SK-N-SH (cell line): ENCODE data around the gene DUSP1. TPM values are rescaled to one million over a fixed set of nuclear protein-coding genes. Genes with fewer than 3 reads are reported as not detected.

Experiments used
- CTCF ChIA-PET: fragments of 300-600, 350-600 bp; formaldehyde crosslinking; extraction: SDS; loops from one replicate; lab custom pipeline; 2021; lab: Yijun Ruan, JAX
- POLR2A ChIA-PET: fragments of 350-600 bp; sonication (Branson Sonifier 250); formaldehyde crosslinking; extraction: SDS; loops from one replicate; lab custom pipeline; 2020; ENCODE audit warnings: antibody characterized with exemption, inconsistent platforms; lab: Yijun Ruan, JAX
- DNase-seq: peaks from one replicate; pipeline ENCODE4 v3.0.0; 2012
- H2AFZ ChIP-seq: fragments of 200-600 bp; sonication (generic); 2 replicates; pipeline ENCODE4 v1.8.1; 2016; ENCODE audit warnings: antibody characterized with exemption, mild to moderate bottlenecking, low read depth
- H3F3A ChIP-seq: fragments of 200-600 bp; sonication (generic); replicated peaks from 2 replicates; pipeline ENCODE3; 2016; ENCODE audit warnings: antibody characterized with exemption, mild to moderate bottlenecking; ENCODE audit not compliant: insufficient read depth
- H3K27ac ChIP-seq, 2 experiments: fragments of 200-500 bp in 1 of 2; fragments of 200-600 bp in 1 of 2; sonication (Bioruptor generic) in 1 of 2; sonication (generic), shearing (Covaris generic) in 1 of 2; 2 replicates each; pipeline versions ENCODE4 v1.5.1 to v1.6.1; 2014 to 2016; ENCODE audit warnings: low read depth in 2 of 2, inconsistent platforms in 1 of 2, low read length in 1 of 2, mild to moderate bottlenecking in 1 of 2, mixed read lengths in 1 of 2
- H3K27me3 ChIP-seq: fragments of 200-600 bp; sonication (generic), shearing (Covaris generic); 2 replicates; pipeline ENCODE4 v1.6.1; 2016; ENCODE audit warnings: mixed run types; ENCODE audit not compliant: insufficient read depth
- H3K36me3 ChIP-seq, 2 experiments: fragments of 200-500 bp in 1 of 2; fragments of 200-600 bp in 1 of 2; sonication (Bioruptor generic) in 1 of 2; sonication (generic) in 1 of 2; replicated peaks in 1 of 2; 2 replicates each; pipeline versions ENCODE3 to v1.5.1; 2014 to 2016; ENCODE audit warnings: low read length in 1 of 2, mild to moderate bottlenecking in 1 of 2; ENCODE audit not compliant: insufficient read depth in 2 of 2, control insufficient read depth in 1 of 2
- H3K4me1 ChIP-seq, 2 experiments: fragments of 200-500 bp in 1 of 2; fragments of 200-600 bp in 1 of 2; sonication (Bioruptor generic) in 1 of 2; sonication (generic), shearing (Covaris generic) in 1 of 2; 2 replicates each; pipeline versions ENCODE4 v1.5.1 to v1.6.1; 2014 to 2016; ENCODE audit warnings: low read depth in 1 of 2, low read length in 1 of 2, mixed run types in 1 of 2; ENCODE audit not compliant: insufficient read depth in 2 of 2, control insufficient read depth in 1 of 2
- H3K4me2 ChIP-seq: fragments of 200-600 bp; sonication (generic), shearing (Covaris generic); 2 replicates; pipeline ENCODE4 v1.6.1; 2017; ENCODE audit warnings: mixed run types
- H3K4me3 ChIP-seq, 2 experiments: fragments of 200-500 bp in 1 of 2; fragments of 200-600 bp in 1 of 2; sonication (Bioruptor generic) in 1 of 2; sonication (generic), shearing (Covaris generic) in 1 of 2; 2 replicates each; pipeline versions ENCODE4 v1.5.1 to v1.8.1; 2014 to 2016; ENCODE audit warnings: low read depth in 2 of 2, inconsistent platforms in 1 of 2, low read length in 1 of 2, mild to moderate bottlenecking in 1 of 2, mixed read lengths in 1 of 2, moderate library complexity in 1 of 2
- H3K79me2 ChIP-seq: fragments of 200-600 bp; sonication (generic); 2 replicates; pipeline ENCODE4 v1.8.1; 2017; ENCODE audit warnings: mild to moderate bottlenecking; ENCODE audit not compliant: insufficient read depth
- H3K9ac ChIP-seq: fragments of 200-600 bp; sonication (generic); 2 replicates; pipeline ENCODE4 v1.6.1; 2017; ENCODE audit warnings: mixed run types
- H3K9me2 ChIP-seq: fragments of 200-600 bp; sonication (generic); 2 replicates; pipeline ENCODE4 v1.6.1; 2017; ENCODE audit warnings: mixed run types
- H3K9me3 ChIP-seq: fragments of 200-600 bp; sonication (generic); 2 replicates; pipeline ENCODE4 v1.6.1; 2017; ENCODE audit warnings: mixed run types, mild to moderate bottlenecking, moderate library complexity
- H4K20me1 ChIP-seq: fragments of 200-600 bp; sonication (generic); 2 replicates; pipeline ENCODE4 v1.6.1; 2017; ENCODE audit warnings: mild to moderate bottlenecking, mixed run types; ENCODE audit not compliant: insufficient read depth
- EP300 ChIP-seq, 2 experiments: IDR thresholded peaks; 2 replicates each; pipeline versions ENCODE4 v1.4.0 to v1.6.1; 2012; ENCODE audit warnings: borderline replicate concordance in 1 of 2, low read depth in 1 of 2, low read length in 1 of 2
- FOXJ3 ChIP-seq: sonication (generic); formaldehyde crosslinking; IDR thresholded peaks from 2 replicates; pipeline ENCODE4 v1.5.1; 2020; ENCODE audit warnings: mild to moderate bottlenecking, missing genetic modification reagents
- MXI1 ChIP-seq: IDR thresholded peaks from 2 replicates; pipeline ENCODE4 v1.6.1; 2012; ENCODE audit warnings: mild to moderate bottlenecking, low read depth, low read length, improper control_type of control experiment
- PBX3 ChIP-seq: IDR thresholded peaks from 2 replicates; pipeline ENCODE4; 2012
- TCF12 ChIP-seq: IDR thresholded peaks from 2 replicates; pipeline ENCODE4 v1.4.0; 2012
- YY1 ChIP-seq: IDR thresholded peaks from 2 replicates; pipeline ENCODE4 v1.4.0; 2012; ENCODE audit warnings: low read depth, mild to moderate bottlenecking
- WGBS: methylation state at CpG from one replicate; pipeline ENCODE4 v1.1.6; 2017; ENCODE audit warnings: low lambda C conversion rate; 5-methylcytosine and 5-hydroxymethylcytosine counted together
- polyA plus RNA-seq, 3 experiments: library from polyadenylated mRNA; depleted of rRNA; stranded (reverse); fragments of >200 nt; gene quantifications; 2 replicates each; pipeline ENCODE4 v1.2.3, GENCODE V29; 2012
- TF ChIP-seq, protein P1 (sequence below): IDR thresholded peaks from 2 replicates; pipeline ENCODE4 v1.4.0; 2012; ENCODE audit warnings: low read depth, borderline replicate concordance
- TF ChIP-seq, protein P2 (sequence below): IDR thresholded peaks from 2 replicates; pipeline ENCODE4 v1.6.1; 2012; ENCODE audit warnings: mild to moderate bottlenecking, low read depth, low read length, moderate library complexity
- TF ChIP-seq, protein P3 (sequence below): fragments of 200-600 bp; sonication (generic); IDR thresholded peaks from 2 replicates; pipeline ENCODE4 v1.6.1; 2017; ENCODE audit warnings: antibody characterized with exemption, mild to moderate bottlenecking, moderate library complexity

DUSP1 gene
- polyA plus RNA-seq, 1 of the 3 experiments (the other 2 are of a cell fraction), result 455 TPM

DNA sequence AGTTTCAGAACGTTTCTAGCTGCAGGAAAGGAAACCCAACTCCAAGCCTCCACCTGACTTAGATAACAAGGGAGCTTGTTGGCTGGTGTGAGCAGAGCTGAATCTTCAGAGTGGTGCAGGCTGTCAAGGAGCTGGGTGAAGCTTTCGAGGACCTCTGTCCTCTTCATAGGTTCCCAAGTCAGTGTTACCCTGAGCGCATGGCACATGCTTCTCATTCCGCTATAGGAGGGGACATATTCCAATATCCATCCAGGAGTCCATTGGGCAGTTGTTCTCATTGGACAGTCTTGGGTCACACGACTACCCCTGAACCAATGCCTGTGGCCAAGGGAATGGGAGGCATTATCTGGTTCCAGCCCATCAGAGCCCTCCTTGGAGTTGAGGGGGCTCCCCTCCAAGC is 50.3 kb downstream of the DUSP1 start:
- Histone ChIP-seq H3K27me3 (no peaks in the 10 kb centered on the region), H3K4me1 (peaks cover 5% of the 10 kb centered on the region in 2 experiments; a peak in 2 of 4 replicates), H3K4me3 (no peak overlapping the region), H3K4me2 (no peak overlapping the region), H3K36me3 (no peaks in the 10 kb centered on the region), H4K20me1 (no peaks in the 10 kb centered on the region), H3K9me3 (no peaks in the 10 kb centered on the region), H3K9me2 (no peaks in the 10 kb centered on the region), H2AFZ (no peak overlapping the region), H3F3A (no peaks in the 10 kb centered on the region), H3K27ac (no peak overlapping the region), H3K79me2 (no peaks in the 10 kb centered on the region), H3K9ac (no peak overlapping the region)
- ChIA-PET CTCF (interaction anchor here (1.1 to 2.3 kb wide), 5 partner anchors 12 to 852 kb away, joined by 4 to 14 read pairs (median 7); partner anchors contain the start of gene DUSP1), POLR2A (interaction anchor here (1.7 kb wide), 1 partner anchor 50 kb away, joined by 7 read pairs; the partner anchor contains the start of gene DUSP1)
- TF ChIP-seq TCF12 (no peak), FOXJ3 (CRISPR knock-in tag) (no peak), YY1 (no peak)
- TF ChIP-seq, protein P1, sequence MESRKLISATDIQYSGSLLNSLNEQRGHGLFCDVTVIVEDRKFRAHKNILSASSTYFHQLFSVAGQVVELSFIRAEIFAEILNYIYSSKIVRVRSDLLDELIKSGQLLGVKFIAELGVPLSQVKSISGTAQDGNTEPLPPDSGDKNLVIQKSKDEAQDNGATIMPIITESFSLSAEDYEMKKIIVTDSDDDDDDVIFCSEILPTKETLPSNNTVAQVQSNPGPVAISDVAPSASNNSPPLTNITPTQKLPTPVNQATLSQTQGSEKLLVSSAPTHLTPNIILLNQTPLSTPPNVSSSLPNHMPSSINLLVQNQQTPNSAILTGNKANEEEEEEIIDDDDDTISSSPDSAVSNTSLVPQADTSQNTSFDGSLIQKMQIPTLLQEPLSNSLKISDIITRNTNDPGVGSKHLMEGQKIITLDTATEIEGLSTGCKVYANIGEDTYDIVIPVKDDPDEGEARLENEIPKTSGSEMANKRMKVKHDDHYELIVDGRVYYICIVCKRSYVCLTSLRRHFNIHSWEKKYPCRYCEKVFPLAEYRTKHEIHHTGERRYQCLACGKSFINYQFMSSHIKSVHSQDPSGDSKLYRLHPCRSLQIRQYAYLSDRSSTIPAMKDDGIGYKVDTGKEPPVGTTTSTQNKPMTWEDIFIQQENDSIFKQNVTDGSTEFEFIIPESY, result no peak
- DNase-seq, result no peak
- WGBS, result 75% methylated on average over 4 of the region's 5 CpGs

DNA sequence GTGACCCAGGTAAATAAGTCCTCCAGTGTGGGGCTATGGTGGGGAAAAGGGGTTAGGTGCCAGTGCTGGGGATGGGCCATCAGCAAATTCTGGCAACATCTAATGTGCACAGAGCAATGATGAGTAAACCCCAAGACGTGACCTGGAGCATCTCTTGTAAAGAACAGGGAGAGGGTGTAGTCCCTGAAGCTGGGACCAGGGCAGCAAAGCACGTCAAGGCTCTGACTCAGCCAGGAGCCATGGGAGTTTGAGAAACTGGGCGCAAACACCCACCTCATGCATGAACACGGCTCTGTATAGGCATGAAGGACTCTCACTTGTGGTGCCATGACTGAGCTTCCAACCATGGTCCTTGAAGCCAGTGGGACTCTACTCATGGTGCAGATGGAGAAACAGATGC is 51.8 kb downstream of the DUSP1 start:
- Histone ChIP-seq H3K27me3 (no peaks in the 10 kb centered on the region), H3K36me3 (no peaks in the 10 kb centered on the region), H3F3A (no peaks in the 10 kb centered on the region), H4K20me1 (no peaks in the 10 kb centered on the region), H3K79me2 (no peaks in the 10 kb centered on the region), H3K4me1 (peaks cover 5 to 13% of the 10 kb centered on the region in 2 experiments; a peak in 2 of 4 replicates), H3K9me3 (no peaks in the 10 kb centered on the region), H2AFZ (no peak overlapping the region), H3K27ac (no peak overlapping the region), H3K4me3 (no peak overlapping the region), H3K4me2 (no peak overlapping the region), H3K9me2 (no peaks in the 10 kb centered on the region), H3K9ac (no peak overlapping the region)
- POLR2A ChIA-PET, result interaction anchor here (1.7 kb wide), 1 partner anchor 52 kb away, joined by 7 read pairs; the partner anchor contains the start of gene DUSP1
- 75% methylated on average over 3 of the region's 4 CpGs for WGBS
- no peak for TF ChIP-seq MXI1
- CTCF ChIA-PET, result interaction anchor here (2.0 to 2.3 kb wide), 3 partner anchors 52 to 213 kb away, joined by 7 to 14 read pairs (median 9); partner anchors contain the start of gene DUSP1
- DNase-seq, result no peak

DNA sequence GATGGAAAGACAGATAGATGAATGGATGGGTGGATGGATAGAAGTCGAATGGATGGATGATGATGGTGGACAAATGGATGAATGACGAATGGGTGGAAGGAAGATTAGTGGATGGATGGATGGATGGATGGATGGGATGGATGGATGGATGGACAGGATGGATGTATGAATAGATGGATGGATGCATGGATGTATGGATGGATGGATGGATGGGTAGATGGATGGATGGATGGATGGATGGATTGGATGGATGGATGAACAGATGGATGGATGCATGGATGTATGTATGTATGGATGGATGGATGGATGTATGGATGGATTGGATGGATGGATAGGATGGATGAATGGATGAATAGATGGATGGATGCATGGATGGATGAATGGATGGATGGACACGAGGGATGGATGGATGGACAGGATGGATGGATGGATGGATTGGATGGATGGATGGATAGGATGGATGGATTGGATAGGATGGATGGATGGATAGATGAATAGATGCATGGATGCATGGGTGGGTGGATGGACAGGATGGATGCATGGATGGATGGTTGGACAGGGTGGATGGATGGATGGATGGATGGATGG is 52.4 kb downstream of the DUSP1 start:
- DNase-seq, result no peak
- ChIA-PET CTCF (interaction anchor here (2.2 to 2.3 kb wide), 2 partner anchors 54 to 214 kb away, joined by 9 to 14 read pairs; no protein-coding TSS in a partner anchor), POLR2A (no interaction called here)
- peaks cover 5 to 13% of the 10 kb centered on the region in 2 experiments; a peak in 2 of 4 replicates for H3K4me1 ChIP-seq
- H3K4me3 ChIP-seq, result no peak overlapping the region
- H3K79me2 ChIP-seq, result no peaks in the 10 kb centered on the region
- H3K4me2 ChIP-seq, result no peak overlapping the region
- H3K9ac ChIP-seq, result no peak overlapping the region
- no peak overlapping the region for H2AFZ ChIP-seq
- WGBS, result 81% methylated on average over 3 of the region's 3 CpGs
- no peak overlapping the region for H3K27ac ChIP-seq
- H4K20me1 ChIP-seq, result no peaks in the 10 kb centered on the region
- no peaks in the 10 kb centered on the region for H3F3A ChIP-seq
- no peaks in the 10 kb centered on the region for H3K27me3 ChIP-seq
- H3K36me3 ChIP-seq, result no peaks in the 10 kb centered on the region
- H3K9me2 ChIP-seq, result no peaks in the 10 kb centered on the region
- H3K9me3 ChIP-seq, result no peaks in the 10 kb centered on the region
- TF ChIP-seq EP300 (IDR thresholded peaks at IDR 0.05; ENCODE audit: borderline replicate concordance in 1 of 2, low read depth in 1 of 2, low read length in 1 of 2) (no peak), PBX3 (no peak), FOXJ3 (CRISPR knock-in tag) (no peak)
- TF ChIP-seq, protein P2, sequence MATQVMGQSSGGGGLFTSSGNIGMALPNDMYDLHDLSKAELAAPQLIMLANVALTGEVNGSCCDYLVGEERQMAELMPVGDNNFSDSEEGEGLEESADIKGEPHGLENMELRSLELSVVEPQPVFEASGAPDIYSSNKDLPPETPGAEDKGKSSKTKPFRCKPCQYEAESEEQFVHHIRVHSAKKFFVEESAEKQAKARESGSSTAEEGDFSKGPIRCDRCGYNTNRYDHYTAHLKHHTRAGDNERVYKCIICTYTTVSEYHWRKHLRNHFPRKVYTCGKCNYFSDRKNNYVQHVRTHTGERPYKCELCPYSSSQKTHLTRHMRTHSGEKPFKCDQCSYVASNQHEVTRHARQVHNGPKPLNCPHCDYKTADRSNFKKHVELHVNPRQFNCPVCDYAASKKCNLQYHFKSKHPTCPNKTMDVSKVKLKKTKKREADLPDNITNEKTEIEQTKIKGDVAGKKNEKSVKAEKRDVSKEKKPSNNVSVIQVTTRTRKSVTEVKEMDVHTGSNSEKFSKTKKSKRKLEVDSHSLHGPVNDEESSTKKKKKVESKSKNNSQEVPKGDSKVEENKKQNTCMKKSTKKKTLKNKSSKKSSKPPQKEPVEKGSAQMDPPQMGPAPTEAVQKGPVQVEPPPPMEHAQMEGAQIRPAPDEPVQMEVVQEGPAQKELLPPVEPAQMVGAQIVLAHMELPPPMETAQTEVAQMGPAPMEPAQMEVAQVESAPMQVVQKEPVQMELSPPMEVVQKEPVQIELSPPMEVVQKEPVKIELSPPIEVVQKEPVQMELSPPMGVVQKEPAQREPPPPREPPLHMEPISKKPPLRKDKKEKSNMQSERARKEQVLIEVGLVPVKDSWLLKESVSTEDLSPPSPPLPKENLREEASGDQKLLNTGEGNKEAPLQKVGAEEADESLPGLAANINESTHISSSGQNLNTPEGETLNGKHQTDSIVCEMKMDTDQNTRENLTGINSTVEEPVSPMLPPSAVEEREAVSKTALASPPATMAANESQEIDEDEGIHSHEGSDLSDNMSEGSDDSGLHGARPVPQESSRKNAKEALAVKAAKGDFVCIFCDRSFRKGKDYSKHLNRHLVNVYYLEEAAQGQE, result no peak
- TF ChIP-seq, protein P3, sequence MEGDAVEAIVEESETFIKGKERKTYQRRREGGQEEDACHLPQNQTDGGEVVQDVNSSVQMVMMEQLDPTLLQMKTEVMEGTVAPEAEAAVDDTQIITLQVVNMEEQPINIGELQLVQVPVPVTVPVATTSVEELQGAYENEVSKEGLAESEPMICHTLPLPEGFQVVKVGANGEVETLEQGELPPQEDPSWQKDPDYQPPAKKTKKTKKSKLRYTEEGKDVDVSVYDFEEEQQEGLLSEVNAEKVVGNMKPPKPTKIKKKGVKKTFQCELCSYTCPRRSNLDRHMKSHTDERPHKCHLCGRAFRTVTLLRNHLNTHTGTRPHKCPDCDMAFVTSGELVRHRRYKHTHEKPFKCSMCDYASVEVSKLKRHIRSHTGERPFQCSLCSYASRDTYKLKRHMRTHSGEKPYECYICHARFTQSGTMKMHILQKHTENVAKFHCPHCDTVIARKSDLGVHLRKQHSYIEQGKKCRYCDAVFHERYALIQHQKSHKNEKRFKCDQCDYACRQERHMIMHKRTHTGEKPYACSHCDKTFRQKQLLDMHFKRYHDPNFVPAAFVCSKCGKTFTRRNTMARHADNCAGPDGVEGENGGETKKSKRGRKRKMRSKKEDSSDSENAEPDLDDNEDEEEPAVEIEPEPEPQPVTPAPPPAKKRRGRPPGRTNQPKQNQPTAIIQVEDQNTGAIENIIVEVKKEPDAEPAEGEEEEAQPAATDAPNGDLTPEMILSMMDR, result no peak
